Head of caudate nucleus (tissue), 42 donors: ENCODE measurements around the gene DHX40.

Source experiments
- DNase-seq, 42 donors: peaks; one replicate each; pipeline versions ENCODE4 v3.0.0 to v3.0.0-alpha.2; 2020 to 2021; ENCODE audit warnings: mixed read lengths in 7 of 42
- intact Hi-C: fragments of 100-400 bp; cut with DNase I; formaldehyde crosslinking; loops from one replicate; pipeline ENCODE4 v1.15.0; 2022

Gene DHX40

GRCh38 chr17:59621771-59622170, 56.4 kb downstream of the DHX40 start:
- no peak for DNase-seq
- intact Hi-C loops: no loop called here

DNA sequence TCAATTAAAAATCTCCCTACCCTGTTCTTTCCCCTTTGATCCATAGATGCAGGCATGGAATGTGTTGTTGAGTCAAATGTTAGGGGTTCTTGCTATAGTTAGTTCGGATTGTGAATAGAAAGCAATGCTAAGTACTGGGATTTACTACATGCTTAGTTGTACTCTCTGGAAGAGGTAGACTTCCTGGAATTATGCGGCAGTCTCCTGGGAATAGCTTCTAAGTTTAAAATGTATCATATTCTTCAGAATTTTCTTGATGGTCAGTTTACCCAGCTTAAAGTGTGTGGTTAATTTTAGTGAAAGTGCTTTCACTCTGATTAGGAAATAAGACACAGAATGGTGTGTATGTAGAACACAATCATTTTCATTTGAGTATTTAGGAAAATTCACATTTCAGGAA, 57.7 kb downstream of the DHX40 start:
- intact Hi-C loops: no loop called here
- DNase-seq: no peak

- intact Hi-C loops: no loop called here
Measured at GRCh38 chr17:59626756-59627155, 61.3 kb downstream of the DHX40 start.

DNA sequence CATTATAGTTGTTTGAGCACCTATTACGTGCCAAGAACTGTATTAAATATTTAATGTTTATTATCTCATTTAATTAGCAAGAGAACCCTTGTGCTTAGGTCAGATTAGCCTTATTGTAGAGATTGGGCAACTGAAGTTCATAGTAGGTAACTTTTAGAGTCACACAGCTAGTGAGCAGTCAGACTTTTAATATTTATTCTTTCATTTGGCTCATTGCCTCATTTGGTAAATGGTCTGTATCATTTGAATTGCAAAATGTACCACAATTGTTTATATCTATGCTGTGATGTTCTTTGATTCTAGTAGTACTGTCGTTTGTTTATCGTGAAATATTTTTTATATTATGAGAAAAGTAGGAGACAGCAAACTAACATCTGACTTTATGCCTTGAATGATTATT, 61.9 kb downstream of the DHX40 start:
- no peak for DNase-seq
- intact Hi-C loops: no loop called here

More at GRCh38 chr17:59626756-59627155, 61.3 kb downstream of the DHX40 start:
- no peak for DNase-seq

DNA sequence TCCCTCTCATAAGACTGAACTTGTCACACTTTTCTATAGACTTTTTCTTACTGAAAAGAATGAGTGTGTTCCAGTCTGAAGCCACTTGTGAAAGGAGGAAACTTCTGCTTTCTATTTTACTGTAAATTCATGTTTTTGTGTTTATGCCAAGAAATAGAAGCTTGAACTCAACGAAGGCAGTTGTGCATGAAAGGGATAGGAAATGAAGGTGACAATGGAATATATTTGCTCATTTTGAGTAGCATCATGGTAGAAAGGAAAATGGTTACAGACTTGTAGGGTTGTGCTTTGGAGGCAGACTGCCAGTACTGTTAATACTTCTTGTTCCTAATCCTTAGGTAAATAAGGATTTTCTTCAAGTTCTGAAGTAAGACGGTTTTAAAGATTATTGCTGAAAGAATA, 62.4 kb downstream of the DHX40 start:
- intact Hi-C loops: no loop called here
- no peak for DNase-seq

DNA sequence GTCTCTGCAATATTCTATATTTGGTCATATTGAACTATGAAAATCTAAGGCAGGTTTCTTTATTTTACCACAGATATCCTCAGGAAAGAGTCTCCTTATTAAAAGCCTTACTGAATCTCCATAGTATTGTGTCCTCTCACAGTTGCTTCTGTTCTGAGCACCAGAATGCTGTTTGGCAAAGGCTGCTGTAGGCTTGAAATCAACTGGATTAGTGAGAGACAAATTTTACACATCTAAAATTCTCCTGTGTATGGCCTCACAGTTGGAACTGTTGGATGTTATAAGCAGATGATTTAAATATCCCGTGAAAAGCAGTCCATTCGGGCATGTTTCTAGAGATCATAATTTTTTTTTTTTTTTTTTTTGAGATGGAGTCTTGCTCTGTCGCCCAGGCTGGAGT, 63.8 kb downstream of the DHX40 start:
- DNase-seq: no peak
- intact Hi-C loops: no loop called here

- intact Hi-C loops: no loop called here
- no peak for DNase-seq
Measured at GRCh38 chr17:59631276-59631675, 65.9 kb downstream of the DHX40 start.

- intact Hi-C loops: no loop called here
- DNase-seq: no peak
Measured at GRCh38 chr17:59632398-59632797, 67.0 kb downstream of the DHX40 start.

DNA sequence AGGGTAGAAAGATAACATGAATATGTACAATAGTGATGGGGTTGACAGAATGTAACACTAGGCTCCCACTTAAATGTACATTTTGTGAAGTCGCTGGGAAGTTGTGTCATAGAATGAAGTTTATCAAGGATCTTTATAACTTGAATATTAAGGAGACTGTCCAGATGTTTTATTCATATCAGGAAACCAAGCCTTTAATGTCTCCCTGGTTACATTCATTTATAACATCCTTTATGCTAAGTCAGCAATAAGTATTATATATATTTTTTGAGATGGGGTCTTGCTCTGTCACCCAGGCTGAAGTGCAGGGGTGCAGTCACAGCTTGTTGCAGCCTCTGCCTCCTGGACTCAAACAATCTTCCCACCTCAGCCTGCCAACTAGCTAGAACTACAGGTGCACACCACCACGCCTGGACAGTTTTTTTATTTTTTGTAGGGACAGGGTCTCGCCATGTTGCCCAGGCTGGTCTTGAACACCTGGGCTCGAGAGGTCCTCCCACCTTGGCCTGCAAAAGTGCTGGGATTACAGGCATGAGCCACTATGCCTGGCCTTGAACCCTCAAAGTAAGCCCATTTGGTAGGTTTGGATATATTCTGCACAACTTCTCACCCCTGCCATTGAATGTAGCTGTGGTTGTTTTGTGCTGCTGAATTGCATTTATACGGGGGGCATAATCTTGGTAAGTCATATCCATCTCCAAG, 68.4 kb downstream of the DHX40 start:
- intact Hi-C loops: no loop called here
- no peak for DNase-seq

- intact Hi-C loops: no loop called here
- peak in 1 of 42 donors; percentile 4 for DNase-seq
Measured at GRCh38 chr17:59634632-59635541, 69.5 kb downstream of the DHX40 start.

- DNase-seq: no peak
- intact Hi-C loops: no loop called here
Measured at GRCh38 chr17:59637611-59638310, 72.4 kb downstream of the DHX40 start.

DNA sequence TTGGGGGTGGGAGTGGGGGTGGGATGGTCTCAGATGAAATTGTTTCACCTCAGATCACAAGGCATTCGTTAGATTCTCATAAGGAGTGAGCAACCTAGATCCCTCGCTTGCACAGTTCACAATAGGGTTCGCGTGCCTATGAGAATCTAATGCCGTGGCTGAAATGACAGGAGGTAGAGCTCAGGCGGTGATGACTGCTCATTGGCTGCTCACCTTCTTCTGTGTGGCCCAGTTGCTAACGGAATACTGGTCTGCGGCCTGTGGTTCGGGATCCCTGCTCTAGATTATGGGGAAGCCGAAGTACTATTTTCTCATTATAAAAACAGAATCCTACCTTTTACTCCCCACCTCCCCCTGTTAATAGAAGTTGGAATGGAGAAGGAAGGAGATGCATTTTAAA, 73.1 kb downstream of the DHX40 start:
- DNase-seq: peak in 1 of 42 donors; percentile 22

GRCh38 chr17:59641799-59642484, 76.5 kb downstream of the DHX40 start:
- no peak for DNase-seq
- intact Hi-C loops: no loop called here

More for the DNA sequence above, 73.1 kb downstream of the DHX40 start:
- intact Hi-C loops: no loop called here

GRCh38 chr17:59642565-59642964, 77.2 kb downstream of the DHX40 start:
- intact Hi-C loops: no loop called here
- no peak for DNase-seq

GRCh38 chr17:59643159-59644140, 78.0 kb downstream of the DHX40 start:
- no peak for DNase-seq
- intact Hi-C loops: no loop called here

DNA sequence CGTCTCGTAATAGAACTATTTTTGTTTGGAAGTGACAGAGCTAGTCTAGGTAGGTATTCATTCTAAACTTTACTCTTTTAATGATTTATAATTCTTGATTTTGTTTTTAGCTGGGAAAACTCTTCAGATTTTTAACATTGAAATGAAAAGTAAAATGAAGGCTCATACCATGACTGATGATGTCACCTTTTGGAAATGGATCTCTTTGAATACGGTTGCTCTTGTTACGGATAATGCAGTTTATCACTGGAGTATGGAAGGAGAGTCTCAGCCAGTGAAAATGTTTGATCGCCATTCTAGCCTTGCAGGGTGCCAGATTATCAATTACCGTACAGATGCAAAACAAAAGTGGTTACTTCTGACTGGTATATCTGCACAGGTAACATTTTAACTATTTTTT, 81.9 kb downstream of the DHX40 start:
- intact Hi-C loops: no loop called here
- DNase-seq: no peak

DNA sequence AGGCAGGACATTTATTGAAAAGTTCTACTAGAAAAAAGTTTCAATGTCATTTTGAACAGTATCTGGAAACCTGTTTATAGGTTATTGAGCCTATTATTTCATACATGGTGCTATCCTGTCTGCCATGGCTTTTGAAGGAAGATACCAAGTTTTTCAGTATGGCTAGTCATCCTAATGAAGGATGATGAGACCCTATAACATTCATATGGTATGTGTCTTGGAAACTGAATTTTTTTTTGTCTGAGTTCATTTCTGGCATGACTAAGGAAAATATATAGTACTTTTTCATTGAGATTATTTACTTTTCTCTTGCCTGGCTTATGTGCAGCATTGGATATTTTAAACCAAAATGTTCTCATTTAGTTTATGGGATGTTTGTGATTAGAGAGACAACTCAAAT, 84.5 kb downstream of the DHX40 start:
- DNase-seq: no peak
- intact Hi-C loops: no loop called here

- intact Hi-C loops: no loop called here
Measured at GRCh38 chr17:59650642-59651041, 85.2 kb downstream of the DHX40 start.

More at GRCh38 chr17:59650642-59651041, 85.2 kb downstream of the DHX40 start:
- peak in 26 of 42 donors; percentile 11 to 79 (median 40) for DNase-seq
